Measurements from ENCODE around the gene RASGRF2.

RASGRF2 gene, protein sequence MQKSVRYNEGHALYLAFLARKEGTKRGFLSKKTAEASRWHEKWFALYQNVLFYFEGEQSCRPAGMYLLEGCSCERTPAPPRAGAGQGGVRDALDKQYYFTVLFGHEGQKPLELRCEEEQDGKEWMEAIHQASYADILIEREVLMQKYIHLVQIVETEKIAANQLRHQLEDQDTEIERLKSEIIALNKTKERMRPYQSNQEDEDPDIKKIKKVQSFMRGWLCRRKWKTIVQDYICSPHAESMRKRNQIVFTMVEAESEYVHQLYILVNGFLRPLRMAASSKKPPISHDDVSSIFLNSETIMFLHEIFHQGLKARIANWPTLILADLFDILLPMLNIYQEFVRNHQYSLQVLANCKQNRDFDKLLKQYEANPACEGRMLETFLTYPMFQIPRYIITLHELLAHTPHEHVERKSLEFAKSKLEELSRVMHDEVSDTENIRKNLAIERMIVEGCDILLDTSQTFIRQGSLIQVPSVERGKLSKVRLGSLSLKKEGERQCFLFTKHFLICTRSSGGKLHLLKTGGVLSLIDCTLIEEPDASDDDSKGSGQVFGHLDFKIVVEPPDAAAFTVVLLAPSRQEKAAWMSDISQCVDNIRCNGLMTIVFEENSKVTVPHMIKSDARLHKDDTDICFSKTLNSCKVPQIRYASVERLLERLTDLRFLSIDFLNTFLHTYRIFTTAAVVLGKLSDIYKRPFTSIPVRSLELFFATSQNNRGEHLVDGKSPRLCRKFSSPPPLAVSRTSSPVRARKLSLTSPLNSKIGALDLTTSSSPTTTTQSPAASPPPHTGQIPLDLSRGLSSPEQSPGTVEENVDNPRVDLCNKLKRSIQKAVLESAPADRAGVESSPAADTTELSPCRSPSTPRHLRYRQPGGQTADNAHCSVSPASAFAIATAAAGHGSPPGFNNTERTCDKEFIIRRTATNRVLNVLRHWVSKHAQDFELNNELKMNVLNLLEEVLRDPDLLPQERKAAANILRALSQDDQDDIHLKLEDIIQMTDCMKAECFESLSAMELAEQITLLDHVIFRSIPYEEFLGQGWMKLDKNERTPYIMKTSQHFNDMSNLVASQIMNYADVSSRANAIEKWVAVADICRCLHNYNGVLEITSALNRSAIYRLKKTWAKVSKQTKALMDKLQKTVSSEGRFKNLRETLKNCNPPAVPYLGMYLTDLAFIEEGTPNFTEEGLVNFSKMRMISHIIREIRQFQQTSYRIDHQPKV (N-terminal part only)

DNA sequence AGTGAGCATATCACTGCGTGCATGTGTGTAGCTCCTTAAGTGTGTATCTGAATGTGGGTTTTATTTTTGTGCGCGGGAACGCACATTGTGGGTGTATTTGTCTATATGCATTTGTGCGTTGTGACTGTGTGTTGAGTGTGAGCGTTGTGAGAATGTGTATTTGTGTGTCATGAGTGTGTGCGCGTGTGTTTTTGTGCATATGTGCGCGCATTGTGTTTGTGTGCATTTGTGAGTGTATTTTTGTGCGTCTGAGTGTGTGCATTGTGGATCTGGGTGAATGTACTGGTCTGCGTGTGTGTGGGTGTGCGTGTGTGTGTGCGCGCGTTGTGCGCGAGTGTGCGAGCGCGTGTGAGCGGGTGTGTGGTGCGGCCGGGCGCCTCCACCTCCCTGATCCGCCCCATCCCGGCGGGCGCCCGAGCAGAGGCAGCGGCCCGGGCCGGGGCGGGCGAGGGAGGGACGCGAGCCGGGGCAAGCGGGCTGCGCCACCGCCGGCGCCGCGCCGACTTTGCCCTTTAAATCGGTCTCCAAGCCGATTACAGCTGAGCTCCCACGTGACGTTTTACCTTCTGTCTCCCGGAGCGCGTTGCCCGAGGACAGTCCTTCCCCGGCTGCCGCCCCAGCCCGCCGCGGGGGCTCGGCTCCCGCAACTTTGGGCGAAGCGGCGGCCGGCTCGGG lies at the start of gene RASGRF2:
Gene RASGRF2 (plus strand): TSS at position 596 of the 675 bp plus-strand sequence. CDS start 376 bp downstream, outside the sequence.
- DNase-seq = no peak

DNA sequence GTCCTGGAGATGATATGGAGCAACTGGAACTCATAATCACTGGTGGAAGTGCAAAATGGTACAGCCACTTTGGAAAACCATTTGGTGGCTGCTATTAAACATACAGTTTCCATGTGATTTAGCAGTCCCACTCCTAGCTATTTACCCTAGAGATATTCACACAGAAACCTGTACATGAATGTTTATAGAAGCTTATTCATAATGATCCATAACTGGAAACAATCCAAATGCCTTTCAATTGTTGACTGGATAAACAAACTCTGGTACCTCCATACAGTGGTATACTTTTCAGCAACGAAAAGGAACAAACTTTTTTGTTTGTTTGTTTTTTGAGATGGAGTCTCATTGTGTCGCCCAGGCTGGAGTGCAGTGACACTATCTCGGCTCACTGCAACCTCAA lies 47.7 kb upstream of the RASGRF2 start:
- DNase-seq = no peak

DNA sequence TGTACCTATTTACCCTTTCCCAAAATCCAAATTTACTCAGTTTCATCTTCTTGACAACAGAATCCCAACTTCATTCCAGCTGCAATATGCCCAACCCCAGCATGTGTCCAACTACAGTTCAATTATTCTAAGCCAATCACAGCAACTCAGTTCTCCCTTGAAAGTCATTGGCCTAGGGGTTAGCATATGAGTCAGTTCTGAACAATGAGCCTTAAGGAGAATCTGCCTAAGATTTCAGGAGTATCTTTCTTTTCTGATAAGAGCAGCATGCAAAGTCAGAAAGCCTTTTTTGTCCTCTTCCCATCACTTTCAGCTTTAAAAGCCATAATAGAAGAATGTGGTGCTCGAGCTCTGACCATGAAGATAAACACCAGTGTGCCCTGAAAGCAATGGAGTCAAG lies 44.4 kb upstream of the RASGRF2 start:
- DNase-seq = no peak

DNA sequence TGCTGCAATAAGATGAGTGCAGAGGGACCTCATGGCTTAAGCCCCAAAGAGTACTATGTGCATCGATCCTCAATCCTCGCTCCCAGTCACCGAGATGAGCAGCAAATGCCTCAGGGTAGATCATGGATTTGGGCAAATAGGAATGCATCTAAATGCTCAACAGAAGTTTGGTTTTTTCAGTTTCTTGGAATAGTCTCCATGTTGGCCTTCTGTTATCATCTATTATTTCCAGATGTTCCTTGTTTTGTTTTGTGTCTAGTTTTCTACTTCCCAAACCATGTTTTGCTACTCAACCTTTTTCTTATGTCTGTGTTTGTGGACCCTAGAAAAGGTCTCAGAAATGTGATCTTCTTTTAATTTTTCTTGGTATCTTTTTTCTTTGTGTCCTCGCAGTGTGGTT lies 43.5 kb upstream of the RASGRF2 start:
- DNase-seq = no peak

DNA sequence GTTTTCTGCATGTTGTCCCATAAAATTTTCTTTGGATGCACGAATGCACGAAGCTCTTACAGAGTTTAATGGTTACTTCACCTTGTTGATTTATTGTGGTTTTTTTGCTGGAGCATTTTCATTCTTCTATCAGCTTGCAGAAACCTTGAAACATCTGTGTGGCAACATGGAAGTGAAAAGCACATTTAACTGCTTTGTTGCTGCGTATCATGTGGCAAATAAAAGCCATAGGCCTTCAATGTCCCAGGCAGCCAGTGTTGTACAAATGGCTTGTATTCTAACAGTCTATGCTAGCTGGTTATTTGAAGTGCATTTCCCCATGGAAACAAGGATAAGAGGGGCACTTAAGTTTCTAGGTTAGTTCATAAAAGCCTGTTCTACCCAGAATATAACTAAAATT lies 42.5 kb upstream of the RASGRF2 start:
- DNase-seq = no peak

DNA sequence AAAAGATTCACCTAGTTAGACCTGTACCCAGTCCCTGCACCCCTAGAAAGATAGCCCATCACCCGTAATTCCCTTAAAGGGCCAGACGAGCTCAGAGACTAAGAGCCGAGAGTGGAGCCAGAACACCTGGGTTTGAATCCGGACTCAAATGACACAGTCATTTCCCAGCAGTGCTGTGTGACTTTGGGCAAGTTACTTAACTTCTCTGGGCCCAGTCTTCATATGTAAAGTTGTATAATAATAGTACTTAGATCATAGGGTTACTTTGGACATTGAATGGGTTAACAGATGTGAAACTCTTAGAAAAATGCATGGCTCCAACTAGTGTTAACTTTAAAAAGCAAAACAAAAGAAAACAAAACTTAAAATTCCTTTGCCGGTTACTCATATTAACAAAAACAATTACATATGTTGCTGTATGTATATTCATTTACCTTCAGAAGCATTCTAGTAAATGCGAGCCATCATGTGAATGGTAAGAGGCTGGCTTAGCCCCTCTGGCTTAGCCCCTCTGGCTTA lies 40.4 kb upstream of the RASGRF2 start:
- DNase-seq = no peak

DNA sequence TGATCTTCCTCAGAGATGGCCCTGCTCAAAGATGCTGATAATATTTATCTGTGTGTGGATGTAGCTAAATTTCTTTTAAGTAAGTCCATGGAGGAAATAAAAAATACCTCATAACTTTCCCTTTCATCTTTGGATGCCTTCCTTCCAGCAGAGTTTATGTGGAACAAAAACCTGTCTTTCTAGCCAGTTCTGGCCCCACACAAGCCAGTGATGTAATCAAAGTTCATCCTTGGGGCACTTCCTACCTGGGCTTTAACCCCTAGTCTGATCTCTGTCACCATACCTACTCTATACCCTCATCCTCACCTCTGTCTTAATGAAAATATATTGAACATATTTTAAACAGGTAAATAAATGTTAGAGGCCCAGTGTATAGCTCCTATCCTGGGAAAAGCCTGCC lies 39.8 kb upstream of the RASGRF2 start:
- DNase-seq = no peak

DNA sequence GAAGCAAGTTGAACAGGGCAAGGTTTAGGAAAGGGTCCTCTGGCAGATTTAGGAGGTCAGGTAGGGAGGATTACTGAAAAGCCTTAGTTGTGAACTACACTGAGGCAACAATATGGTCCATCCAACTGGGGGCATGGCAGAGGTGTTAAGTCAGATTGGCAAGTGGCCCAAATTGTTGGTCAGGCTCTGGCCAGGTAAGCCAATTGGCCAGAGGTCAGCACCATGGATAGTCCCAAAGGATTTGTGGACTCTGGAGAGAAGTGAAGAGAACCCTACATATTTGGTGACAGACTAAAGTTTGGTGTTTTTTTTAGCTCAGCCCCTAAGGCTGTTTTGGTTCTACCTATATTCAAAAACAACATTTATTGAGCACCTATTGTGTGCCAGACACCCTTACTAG lies 39.1 kb upstream of the RASGRF2 start:
- DNase-seq = no peak

DNA sequence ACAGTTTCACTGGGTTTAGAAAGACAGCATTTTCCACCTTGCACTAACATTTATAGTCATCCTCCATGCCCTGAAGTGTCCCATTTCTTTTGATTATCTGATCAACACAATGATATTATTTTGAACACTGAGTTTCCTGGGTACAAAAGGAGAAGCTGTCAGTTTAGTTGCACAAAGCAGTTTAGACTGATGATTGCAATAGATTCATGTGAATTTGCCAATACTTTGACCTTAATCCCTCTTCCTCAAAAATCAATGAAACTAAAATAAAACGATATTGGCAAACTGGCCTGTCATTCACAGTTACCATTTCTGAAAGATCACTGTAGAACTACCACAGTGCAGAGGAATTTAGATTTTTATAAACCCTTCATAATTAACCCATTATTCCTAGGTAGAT lies 34.2 kb upstream of the RASGRF2 start:
- no peak for DNase-seq

DNA sequence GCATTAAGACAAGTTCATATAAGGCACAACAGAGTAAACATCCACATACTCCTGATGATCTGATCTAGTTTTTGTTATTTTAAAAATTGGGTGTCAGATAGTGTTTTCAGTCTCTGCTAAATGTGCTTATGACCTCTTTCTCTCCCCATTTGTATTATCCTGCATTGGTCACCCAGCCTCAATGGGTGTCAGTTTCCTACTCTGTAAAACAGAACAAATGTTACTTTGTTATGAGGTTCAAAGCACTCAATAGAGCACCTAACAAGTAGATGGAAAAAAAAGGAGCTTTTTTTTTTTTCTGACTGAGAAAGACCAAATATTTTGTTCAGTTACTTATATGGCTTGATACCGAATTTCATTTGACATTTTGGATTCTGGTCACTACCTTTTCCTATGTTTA lies 33.6 kb upstream of the RASGRF2 start:
- no peak for DNase-seq

DNA sequence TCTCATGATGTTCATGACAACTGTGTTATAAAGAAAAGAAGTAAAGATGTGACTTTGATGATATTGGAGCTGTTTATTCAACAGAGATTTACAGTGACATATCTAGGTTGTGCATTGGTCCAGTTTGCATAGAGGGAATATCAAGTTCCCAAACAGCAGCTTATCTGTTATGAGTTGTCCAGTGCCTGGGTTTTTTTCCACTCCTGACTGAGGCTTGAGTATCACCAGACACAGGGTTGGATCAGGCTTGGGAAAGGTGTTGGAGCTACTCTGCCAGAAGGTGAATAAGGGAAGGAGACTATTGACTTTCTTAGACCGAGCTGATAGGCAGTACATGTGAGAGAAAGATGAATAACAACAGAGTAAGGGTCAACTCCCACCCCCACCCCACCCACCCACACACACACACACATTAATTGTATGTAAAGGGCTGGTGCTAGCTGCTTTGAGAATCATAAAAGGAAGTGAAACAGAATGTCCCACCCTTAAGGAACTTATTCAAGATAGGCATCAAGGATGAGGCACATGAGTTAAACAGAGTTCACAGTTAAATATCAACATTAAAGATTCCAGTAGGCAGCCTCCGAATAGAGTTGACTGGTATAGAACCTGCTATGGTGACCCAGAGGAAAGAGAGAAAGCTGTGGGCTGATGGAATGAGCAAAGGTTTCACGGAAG lies 33.0 kb upstream of the RASGRF2 start:
- DNase-seq = no peak

DNA sequence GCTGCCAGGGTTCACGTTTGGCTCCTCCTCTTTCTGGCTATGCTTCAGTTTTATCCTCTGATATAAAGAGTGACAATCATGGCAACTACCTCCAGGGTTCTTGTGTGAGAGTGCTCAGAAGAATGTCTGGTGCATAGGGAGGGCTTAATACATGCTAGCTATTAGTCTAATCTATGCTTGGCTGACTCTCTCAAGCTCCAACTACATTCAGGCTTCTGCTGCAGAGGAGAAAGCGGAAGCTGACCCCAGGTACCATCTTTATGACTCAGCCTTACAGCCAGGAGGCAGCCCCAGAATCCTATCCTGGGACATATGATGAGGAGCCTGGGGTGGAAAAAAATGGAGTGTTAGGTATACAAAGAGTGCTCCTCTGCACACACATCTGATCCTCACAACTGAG lies 32.1 kb upstream of the RASGRF2 start:
- no peak for DNase-seq

DNA sequence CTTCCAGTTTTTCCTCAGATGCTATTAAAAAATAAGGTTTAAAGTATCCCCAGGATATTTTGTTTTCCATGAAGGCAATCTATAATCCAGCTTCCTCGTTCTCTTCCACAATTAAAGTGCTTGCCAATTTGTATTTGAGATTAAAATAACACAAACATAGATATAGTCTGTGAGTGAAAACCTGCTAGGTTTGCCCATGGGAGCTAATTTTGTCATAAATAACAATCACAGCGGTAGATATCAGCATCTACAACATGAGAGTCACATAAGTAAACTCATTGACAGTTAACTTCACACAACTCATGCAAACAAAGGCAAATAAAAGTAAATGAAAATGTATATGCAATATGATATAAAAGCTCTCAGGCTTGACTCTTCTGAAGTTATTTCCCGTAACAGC lies 29.2 kb upstream of the RASGRF2 start:
- no peak for DNase-seq

DNA sequence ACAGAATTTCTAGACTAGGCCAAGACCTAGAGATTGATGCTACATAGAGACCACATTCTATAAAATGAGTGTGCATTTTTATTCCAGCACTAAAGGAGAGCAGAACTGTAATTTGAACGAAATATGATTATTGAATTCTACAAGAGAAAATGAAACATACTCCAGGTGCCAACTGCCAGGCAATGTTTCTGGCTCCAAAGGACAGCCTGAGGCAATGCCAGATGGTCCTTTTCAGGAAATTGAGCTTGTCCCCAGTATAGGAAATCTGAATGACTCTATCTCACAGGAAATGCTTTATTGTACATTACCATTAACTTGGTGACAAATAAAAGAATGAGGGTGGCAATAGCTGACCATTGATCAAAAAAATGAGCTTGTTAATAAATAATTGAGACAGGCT lies 28.8 kb upstream of the RASGRF2 start:
- DNase-seq = no peak

DNA sequence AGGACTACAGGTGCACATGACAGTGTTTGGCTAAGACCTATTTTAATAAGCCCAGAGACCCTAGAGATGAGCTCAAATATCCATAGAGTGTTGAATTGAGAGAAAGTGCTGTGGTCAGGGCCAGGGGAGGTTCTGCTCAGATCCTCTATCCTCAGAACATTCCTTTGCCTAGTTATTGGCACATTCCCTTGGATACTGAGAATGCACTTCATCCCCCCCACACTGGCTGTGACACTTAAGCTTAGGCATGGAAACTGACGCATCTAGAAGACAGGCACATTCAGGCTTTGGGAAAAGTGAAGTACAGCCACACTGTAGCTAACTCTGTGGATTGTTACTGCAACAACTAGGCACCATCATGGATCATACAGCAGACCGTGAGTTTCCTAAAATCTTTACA lies 27.1 kb upstream of the RASGRF2 start:
- no peak for DNase-seq

DNA sequence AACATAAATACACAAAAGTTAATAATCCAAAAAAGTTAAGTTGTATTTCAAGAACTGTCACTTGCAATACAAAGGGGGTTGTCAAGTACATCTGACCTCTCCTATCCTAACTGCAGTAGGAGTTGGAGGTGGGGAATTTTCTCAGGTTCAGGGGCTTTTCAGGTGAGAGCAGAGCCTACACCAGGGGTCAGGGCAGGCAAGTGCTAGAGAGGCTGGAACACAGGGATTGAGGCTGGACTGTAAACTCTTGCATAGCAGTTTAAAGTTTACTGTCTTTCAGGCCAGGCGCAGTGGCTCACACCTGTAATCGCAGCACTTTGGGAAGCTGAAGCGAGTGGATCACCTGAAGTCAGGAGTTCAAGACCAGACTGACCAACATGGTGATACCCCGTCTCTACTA lies 25.4 kb upstream of the RASGRF2 start:
- DNase-seq = no peak

DNA sequence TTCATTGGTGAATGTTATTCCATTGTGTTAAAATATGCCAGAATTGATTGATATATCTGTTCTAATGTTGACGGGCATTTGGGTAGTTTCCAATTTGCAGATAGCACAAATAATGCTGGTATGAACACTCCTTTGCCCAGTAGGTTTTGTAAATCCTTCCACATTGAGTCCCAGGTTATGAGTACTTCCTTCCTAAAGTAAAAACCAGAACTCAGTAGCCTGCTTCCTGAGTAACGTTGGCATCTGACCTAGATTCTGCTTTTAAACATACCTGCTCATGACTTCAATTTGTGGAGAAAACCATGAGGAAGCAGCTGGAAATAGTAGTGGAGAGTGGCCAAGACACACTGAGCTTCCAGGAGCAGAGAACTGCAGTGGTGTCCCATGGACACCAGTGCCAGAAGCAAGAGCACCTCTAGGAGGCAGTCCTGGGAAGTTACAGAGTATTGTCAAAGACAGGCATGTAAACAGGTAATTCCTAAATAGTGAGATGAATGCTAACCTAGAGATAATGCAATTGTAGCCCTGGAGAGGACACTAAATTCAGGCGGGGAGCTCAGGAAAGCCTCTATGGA lies 24.3 kb upstream of the RASGRF2 start:
- DNase-seq = no peak

DNA sequence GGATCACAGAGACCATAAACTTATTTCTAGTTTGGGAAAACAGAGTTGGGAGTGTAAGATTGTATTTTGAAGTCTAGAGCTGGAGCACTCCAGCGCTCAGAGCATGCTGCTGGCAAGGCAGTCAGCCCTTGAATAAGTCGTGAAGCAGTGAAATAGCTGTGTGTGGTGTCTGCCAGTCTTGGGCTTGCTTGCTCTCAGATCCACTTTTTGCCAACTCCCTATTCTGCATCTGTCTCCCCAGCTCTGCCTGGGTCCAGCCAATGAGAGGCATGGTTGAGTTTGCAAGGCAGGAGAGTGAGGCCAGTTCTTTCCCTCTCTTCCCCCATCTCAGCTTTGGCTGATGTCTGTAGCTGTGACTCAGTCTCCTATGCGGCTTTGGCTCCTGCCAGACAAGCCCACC lies 23.3 kb upstream of the RASGRF2 start:
- no peak for DNase-seq

DNA sequence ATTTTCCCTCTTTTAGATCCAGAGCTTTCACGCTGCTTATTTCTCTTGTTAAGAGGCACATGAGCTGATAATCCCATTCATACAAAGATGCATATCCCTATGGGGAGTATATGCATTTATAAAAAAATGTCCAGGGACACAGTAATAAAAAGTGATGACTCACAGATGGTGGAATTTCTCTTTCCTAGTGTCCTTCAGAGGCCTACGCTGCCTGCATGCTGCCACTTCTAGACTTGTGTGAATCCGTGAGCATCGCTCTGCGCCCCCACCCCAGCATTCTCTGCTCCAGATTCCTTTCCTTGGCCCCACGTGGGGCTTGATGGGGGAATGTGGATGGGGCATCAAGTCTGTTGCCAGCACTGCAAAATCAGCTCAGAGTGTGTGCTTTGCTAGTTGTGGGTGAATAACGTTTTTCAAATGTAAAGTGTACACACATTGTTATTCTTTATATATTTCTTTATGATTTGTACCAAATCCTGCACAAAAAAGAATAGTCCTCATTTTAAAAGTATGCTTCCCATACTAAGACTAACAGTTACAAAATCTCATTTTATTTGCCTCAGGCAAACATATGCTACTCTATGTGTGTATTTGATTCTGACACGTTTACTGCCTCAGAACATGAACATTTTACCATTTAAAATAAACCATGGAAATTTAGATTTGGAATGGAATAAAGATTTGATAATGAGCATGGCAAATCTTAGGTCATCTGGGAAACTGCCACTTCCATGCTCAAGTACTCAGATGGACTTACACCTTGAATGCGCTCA lies 22.4 kb upstream of the RASGRF2 start:
- DNase-seq = no peak

DNA sequence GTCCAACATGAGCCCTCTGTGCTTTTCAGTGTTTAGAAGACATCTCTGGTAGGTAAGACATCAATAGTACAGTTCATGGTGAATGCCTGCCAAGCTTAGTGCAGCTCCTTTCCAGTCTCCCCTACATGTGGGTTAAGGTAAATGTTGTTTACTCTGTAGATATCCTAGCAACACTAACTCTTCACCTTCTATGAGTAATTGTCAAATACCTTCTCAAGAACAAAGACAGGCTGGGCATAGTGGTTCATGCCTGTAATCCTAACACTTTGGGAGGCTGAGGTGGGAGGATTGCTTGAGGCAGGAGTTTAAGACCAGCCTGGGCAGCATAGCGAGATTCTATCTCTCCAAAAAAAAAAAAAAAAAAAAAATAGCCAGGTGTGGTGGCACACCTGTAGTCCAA lies 18.7 kb upstream of the RASGRF2 start:
- DNase-seq = no peak

DNA sequence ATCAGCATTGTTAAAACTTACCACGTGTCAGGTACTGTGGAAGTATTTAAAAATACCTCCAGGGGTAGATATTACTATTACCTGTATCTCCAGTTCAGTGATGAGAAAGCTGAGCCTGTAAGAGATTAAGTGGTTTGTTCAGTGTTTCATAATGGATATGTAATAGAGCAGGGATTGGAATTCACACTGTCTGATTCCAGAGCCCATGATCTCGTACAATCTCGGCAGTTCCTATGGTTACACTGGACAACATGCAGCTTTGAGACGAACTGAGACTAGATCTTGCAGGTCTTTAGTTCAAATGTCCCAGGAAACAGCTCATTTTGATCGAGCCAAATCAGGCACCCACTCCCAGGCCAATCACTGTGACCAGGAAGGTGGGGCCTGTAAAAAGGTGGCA lies 8.8 kb upstream of the RASGRF2 start:
- no peak for DNase-seq
